ENCODE measurements around the gene GPC6.

The GPC6 gene

GRCh38 chr13:93848247-93848646 is 621.6 kb downstream of the GPC6 start:
- no peak for DNase-seq (ENCODE audit: low read depth)

DNA sequence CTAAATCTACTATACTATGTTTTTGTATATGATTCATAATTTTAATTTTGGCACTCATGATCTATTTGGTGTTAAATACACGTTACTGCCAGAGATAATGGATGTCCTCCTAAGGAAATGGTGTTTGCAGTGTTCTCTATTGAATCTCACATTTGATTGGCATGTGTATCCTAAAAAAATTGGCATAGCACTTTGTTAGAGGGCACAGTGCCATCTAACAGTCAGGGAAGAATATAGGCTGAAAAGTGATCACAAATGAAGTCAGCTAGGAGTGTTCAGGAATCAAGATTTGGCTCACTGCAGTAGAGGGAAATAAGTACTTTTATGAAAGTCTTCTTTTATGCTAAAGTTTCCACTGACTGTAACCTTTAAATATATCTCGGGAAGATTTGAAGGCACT is 624.6 kb downstream of the GPC6 start:
- DNase-seq (ENCODE audit: low read depth), result no peak

- no peak for DNase-seq (ENCODE audit: low read depth)
Measured at GRCh38 chr13:93853912-93854311, 627.3 kb downstream of the GPC6 start.

GRCh38 chr13:93857126-93857525 is 630.5 kb downstream of the GPC6 start:
- no peak for DNase-seq (ENCODE audit: low read depth)

DNA sequence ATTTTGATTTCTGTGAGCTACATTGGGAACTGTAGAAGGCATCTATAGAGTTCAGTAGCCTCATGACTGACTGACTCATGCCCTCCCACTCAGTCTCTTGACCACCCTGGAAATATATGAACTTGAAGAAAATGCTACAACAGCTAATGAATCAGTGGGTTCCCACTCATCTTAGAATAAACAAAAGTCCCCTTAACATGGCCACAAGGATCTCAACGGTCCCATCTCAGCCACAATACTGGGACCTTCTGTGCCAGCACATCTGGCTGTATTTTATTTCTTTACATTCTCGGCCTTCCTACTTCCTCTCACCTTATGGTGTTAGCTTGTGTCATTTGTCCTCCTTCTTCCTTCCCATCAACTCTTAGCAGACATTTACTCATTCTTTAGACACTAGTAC is 633.1 kb downstream of the GPC6 start:
- no peak for DNase-seq (ENCODE audit: low read depth)

DNA sequence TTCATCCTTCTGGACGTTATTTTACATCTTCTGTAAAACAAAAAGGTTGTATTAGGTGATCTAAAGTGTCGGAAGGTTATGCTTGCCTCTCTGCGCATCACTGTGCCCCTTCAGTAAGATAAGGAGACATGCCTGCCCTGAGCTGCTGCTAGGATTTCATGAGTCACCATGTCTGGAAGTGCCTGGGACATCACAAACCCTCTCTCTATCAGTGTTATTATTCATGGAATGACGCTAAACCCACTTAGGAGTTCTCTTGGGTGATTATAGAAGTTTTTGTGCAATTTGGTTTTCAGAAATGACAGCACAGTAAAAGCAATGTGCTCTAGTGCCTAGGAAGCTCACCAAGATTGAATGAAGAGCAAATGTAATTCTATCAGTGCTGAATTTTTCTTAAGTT is 635.2 kb downstream of the GPC6 start:
- DNase-seq (ENCODE audit: low read depth), result no peak

GRCh38 chr13:93862259-93862658 is 635.7 kb downstream of the GPC6 start:
- DNase-seq (ENCODE audit: low read depth), result no peak

DNA sequence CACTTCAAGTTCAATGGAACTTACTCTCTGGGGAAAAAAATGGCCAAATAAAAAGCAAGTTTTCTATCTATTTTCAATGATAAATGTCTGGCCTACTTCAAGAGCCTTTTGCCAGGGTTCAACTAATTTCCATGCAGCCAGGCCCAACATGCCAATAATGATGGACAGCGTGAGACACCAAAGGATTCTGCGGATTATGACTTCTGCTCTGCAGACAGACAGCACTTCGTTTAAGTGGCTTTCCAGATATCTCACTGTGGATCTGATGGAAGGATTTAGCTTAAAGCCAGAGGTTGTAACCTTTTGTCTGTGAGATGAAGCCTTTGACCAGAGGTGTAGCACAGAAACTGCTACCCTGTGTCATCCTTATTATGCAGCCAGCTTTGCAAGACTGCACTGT is 638.6 kb downstream of the GPC6 start:
- no peak for DNase-seq (ENCODE audit: low read depth)

DNA sequence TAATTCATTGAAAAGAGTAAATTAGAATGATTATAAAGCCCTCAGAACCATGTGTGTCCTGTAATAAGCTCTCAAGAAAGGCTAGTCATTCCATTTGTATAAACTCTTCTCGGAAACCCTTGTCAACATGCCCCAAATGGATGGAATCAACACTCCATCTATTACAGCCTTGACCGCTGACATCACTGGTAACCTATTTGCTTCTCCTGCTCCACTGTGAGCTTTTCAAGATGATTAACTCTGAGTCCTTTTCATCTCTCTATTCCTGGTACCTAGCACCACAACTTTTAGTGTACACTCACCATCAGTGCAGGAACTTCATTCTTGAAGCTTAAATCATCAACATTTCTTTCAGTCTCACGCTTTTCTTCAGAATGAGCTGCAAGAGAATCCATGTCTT is 640.9 kb downstream of the GPC6 start:
- DNase-seq (ENCODE audit: low read depth), result no peak

DNA sequence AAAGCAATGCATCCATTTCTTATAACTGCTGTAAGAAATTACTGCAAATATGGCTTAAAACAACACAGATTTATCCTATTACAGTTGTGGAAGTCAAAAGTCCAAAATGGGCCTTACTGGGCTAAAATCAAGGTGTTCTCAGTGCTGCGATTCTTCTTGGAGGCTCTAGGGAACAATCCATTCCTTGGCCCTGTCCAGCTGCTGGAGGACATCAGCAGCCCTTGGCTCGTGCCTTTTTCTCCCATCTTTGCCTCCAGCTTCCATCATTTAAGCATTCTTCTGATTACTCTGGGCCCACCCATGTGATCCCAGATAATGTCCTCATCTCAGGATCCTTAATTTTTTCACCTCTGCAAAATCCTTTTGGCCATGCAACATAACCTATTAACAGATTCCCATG is 645.8 kb downstream of the GPC6 start:
- DNase-seq (ENCODE audit: low read depth), result no peak

GRCh38 chr13:93872786-93873347 is 646.3 kb downstream of the GPC6 start:
- no peak for DNase-seq (ENCODE audit: low read depth)

- DNase-seq (ENCODE audit: low read depth), result no peak
Measured at GRCh38 chr13:93875547-93875946, 648.9 kb downstream of the GPC6 start.

GRCh38 chr13:93876236-93876635 is 649.6 kb downstream of the GPC6 start:
- no peak for DNase-seq (ENCODE audit: low read depth)

- DNase-seq (ENCODE audit: low read depth), result no peak
Measured at GRCh38 chr13:93878675-93879074, 652.1 kb downstream of the GPC6 start.

DNA sequence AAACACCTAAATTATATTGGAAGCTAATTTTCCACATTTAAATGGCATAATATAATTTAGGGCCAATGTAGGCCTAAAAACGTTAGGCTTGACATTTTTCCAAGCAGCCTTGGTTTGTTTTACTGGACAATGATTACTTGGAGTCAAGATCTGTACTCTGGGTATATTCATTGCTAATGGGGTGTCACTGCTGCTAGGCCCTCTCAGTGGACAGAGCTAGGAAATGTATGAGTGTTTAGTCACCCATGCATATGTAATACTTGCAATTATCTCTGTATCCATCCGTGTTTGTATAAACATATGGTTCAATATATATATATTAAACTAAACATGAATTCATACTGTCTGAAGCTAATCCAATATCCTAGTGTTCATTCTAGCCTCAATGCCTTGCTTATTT is 654.8 kb downstream of the GPC6 start:
- no peak for DNase-seq (ENCODE audit: low read depth)

DNA sequence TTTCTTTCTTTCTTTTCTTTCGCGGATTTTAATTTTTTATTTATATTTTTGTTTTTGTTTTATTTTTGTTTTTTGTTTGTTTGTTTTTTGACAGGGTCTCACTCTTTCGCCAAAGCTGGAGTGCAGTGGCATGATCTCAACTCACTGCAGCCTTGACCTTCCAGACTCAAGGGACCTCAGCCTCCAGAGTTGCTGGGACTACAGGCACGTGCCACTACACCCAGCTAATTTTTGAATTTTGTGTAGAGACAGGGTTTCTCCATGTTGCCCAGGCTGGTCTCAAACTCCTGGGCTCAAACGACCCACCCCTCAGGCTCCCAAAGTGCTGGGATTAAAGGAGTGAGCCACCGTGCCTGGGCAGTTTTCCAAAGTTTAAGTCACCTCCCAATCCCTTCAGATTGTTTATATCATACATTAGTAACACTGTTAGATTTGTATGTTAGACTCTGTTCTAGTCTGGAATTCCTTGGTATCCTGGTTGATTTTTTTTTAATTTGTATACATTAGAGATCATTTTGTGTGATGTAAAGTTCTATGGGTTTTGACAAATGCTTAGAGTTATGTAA is 655.6 kb downstream of the GPC6 start:
- no peak for DNase-seq (ENCODE audit: low read depth)

DNA sequence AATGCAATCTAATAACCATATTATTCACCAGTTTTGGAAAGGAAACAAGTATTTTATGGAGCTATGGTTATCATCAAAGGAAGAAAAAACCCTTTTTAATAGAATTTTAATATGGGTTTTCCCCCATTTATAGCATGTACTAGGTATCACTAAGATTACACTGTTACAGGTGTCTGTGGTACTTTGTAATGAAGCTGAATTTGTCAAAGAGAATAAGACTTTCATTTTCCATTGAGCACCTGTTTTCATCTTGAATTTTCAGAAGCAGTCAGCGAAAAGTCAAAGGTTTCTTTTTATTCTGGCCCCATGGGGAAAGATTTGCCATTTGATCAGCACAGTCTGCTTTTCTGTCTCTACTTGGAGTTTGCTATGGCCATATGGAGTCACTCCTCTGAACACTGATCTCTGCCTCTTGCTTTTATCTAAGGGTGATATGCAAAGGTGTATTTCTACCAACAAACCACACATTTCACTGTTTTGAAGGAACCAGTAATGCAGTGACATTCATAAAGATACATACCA is 662.9 kb downstream of the GPC6 start:
- no peak for DNase-seq (ENCODE audit: low read depth)

- no peak for DNase-seq (ENCODE audit: low read depth)
Measured at GRCh38 chr13:93899981-93900380, 673.4 kb downstream of the GPC6 start.

DNA sequence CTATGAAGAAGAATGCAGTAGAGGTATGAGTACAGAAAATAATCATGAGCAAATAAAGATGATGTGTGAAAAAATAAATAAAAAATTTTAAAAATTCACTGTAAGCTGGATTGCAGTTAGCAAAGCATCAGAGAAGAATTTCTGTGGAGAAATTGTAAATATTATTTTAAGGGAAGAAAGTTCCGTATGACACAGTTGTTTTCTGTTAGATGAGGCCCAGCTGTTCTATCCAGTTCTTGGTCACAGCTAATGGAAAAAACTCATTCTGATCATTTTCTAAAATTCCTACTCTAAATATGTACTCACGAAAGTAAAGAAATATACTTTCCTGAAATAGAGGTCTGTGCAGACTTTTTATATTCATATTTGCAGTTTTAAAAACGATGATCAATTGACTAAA is 674.1 kb downstream of the GPC6 start:
- DNase-seq (ENCODE audit: low read depth), result no peak

DNA sequence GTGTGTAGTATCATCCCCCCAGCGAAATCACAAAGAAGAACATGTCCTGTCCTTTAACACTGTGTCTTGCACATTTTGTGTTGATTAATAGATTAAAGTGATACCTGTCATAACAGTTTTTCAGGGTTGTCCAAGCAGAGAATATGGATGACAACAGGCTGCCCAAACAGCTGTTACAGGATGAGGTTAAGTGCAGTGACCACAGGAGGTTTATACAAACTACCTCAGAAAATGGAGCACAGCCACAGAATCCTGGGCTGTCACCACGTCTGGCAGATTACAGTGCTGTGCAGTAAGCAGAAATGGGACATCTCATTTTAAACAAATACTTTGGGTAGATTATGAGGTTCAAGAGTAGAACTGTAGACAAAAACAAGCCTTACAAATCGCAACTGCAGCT is 677.3 kb downstream of the GPC6 start:
- no peak for DNase-seq (ENCODE audit: low read depth)

DNA sequence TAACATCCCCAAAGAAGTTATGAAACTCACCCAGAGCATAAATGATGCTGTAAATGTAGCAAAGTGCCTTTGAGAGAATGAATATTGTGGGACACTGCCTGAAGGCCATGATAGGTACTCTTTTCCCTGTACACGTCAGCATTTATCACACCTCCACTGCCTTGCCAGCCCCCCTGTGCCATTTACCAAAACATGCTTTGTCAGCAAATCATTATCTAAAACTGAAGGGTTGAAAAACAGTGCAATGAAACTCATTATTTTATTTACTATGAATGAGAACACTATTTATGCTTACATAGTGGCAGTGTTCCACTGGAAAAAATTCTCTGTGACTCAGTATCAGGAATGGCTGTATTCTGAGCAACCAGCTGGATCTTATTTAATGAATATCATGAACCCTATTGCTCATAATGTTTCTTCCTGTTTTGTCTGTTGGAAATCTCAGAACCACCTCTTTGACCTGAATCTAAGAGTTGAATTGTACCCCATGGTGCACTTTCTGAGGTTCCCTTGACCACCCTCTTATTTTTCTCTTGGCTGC is 688.7 kb downstream of the GPC6 start:
- no peak for DNase-seq (ENCODE audit: low read depth)

DNA sequence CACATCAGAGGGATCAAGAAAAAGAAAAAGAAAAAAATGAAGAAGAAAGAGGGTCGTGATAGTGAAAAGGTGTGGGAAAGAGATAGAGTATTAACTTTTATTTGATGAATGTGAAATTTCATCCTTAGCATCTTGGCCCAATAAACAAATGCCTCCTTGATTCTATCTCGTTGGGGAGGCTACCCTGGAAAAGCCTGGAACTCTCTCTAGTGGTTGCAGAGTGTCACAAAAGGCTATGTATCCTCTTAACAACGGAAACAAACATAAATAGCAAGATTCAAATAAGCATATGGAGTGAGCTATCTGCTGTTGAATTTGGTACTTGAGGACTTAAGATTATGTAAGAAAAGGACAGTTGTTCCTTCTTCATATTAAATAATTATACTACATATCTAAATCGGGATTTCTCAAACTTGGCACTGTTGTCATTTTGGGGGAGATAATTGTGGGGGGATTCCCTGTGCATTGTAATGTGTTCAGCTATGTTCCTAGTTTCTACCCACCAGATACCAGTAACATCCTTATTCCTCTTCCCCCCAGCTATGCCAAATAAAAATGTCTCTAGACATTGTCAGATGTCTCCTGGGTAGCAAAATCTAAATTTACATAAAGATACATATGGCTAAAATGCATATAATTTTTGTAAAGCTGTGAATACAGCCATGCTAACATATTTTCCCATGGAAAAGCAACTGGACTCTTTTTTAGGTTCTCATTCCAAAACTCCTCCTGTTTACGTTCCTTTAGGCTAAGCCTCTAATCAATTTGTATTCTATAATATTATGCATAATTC is 695.7 kb downstream of the GPC6 start:
- no peak for DNase-seq (ENCODE audit: low read depth)

- DNase-seq (ENCODE audit: low read depth), result no peak
Measured at GRCh38 chr13:93925990-93926389, 699.4 kb downstream of the GPC6 start.

Measured in stimulated activated CD4-positive, alpha-beta T cell treated with anti-CD3 and anti-CD28 coated beads, Interleukin-2, amount 100 ng/mL, for 4 hours (primary cell).